Keratinocyte (primary cell): ENCODE results near the gene SPANXN5. TPM values are rescaled to one million over a fixed set of nuclear protein-coding genes. Genes with fewer than 3 reads are reported as not detected.
A peak's percentile ranks its signal among the peaks of the same experiment; 100 is the strongest.
"Not testable (repeated sequence)": the region's sequence is repeated elsewhere in the genome, so short reads cannot be mapped to it uniquely, and the experiment has no call there.

ENCODE experiments used
- DNase-seq: peaks from one replicate; pipeline ENCODE4 v3.0.0-alpha.2; 2011; ENCODE audit warnings: low read depth, missing footprints, low spot score
- FAIRE-seq: peaks from 2 replicates; lab custom pipeline; 2011; peaks lifted over from hg19 to GRCh38; lab: Jason Lieb, UNC
- H2AFZ ChIP-seq: 2 replicates; pipeline ENCODE4 v1.6.0; 2012; ENCODE audit warnings: low read length, control low read depth, inconsistent platforms; ENCODE audit not compliant: control insufficient read depth
- H3K27ac ChIP-seq: 2 replicates; pipeline ENCODE4 v1.5.1; 2011; ENCODE audit warnings: low read length; ENCODE audit not compliant: control insufficient read depth, insufficient read depth
- H3K27me3 ChIP-seq: 3 replicates; pipeline ENCODE4 v1.6.0; 2011; ENCODE audit warnings: low read length; ENCODE audit not compliant: control insufficient read depth, insufficient read depth; ENCODE audit errors: extremely low read depth
- H3K36me3 ChIP-seq, 2 experiments: 2 replicates in 1 of 2; 3 replicates in 1 of 2; pipeline ENCODE4 v1.5.1; 2011; ENCODE audit warnings: low read length in 2 of 2, mild to moderate bottlenecking in 1 of 2; ENCODE audit not compliant: control insufficient read depth in 2 of 2, insufficient read depth in 2 of 2; ENCODE audit errors: extremely low read depth in 1 of 2
- H3K4me1 ChIP-seq: 3 replicates; pipeline ENCODE4 v1.5.1; 2011; ENCODE audit warnings: low read length; ENCODE audit not compliant: control insufficient read depth, insufficient read depth; ENCODE audit errors: extremely low read depth
- H3K4me2 ChIP-seq: 3 replicates; pipeline ENCODE4 v1.6.0; 2011; ENCODE audit warnings: low read depth, low read length; ENCODE audit not compliant: control insufficient read depth, insufficient read depth; ENCODE audit errors: extremely low read depth
- H3K4me3 ChIP-seq, 3 experiments: fragments of 200-600 bp in 1 of 3; sonication (generic) in 1 of 3; 2 replicates in 2 of 3; 3 replicates in 1 of 3; pipeline ENCODE4 v1.5.1; 2011 to 2016; ENCODE audit warnings: low read length in 3 of 3, mild to moderate bottlenecking in 3 of 3, control low read depth in 2 of 3, inconsistent platforms in 1 of 3, low read depth in 1 of 3, mixed read lengths in 1 of 3, mixed run types in 1 of 3, moderate library complexity in 1 of 3; ENCODE audit not compliant: control insufficient read depth in 2 of 3, insufficient read depth in 2 of 3; ENCODE audit errors: extremely low read depth in 1 of 3
- H3K79me2 ChIP-seq: 2 replicates; pipeline ENCODE4 v1.6.0; 2012; ENCODE audit warnings: low read length; ENCODE audit not compliant: control insufficient read depth, insufficient read depth
- H3K9ac ChIP-seq: 3 replicates; pipeline ENCODE4 v1.6.0; 2011; ENCODE audit warnings: low read length; ENCODE audit not compliant: control insufficient read depth, insufficient read depth; ENCODE audit errors: extremely low read depth
- H3K9me1 ChIP-seq: 3 replicates; pipeline ENCODE4 v1.6.0; 2011; ENCODE audit warnings: low read length; ENCODE audit not compliant: control insufficient read depth, insufficient read depth; ENCODE audit errors: extremely low read depth
- H3K9me3 ChIP-seq: 2 replicates; pipeline ENCODE4 v1.5.1; 2012; ENCODE audit warnings: low read depth, low read length; ENCODE audit not compliant: control insufficient read depth
- H4K20me1 ChIP-seq: 3 replicates; pipeline ENCODE4 v1.6.0; 2011; ENCODE audit warnings: low read length; ENCODE audit not compliant: control insufficient read depth, insufficient read depth; ENCODE audit errors: extremely low read depth
- CTCF ChIP-seq, 3 experiments: IDR thresholded peaks in 1 of 3; conservative IDR thresholded peaks in 1 of 3; optimal IDR thresholded peaks in 1 of 3; 2 replicates in 2 of 3; 3 replicates in 1 of 3; pipeline versions ENCODE3 to v1.5.1; 2011; ENCODE audit warnings: low read length in 3 of 3, mild to moderate bottlenecking in 3 of 3, moderate library complexity in 2 of 3, control low read depth in 1 of 3, inconsistent platforms in 1 of 3; ENCODE audit not compliant: insufficient read depth in 2 of 3; ENCODE audit errors: extremely low read depth in 1 of 3
- EZH2 ChIP-seq: IDR thresholded peaks from one replicate; pipeline ENCODE4 v1.6.1; 2012; ENCODE audit warnings: inconsistent platforms, mild to moderate bottlenecking, low read length, moderate library complexity
- dilution Hi-C: fragments of 300-500 bp; cut with MboI; formaldehyde crosslinking; loops from one replicate; pipeline ENCODE4 v1.7.0; 2020; ENCODE audit warnings: low sequenced_read_pairs; ENCODE audit not compliant: extremely low pct_ligation_motif_present
- polyA minus RNA-seq, 3 experiments: library from RNA; depleted of rRNA, polyadenylated mRNA; stranded (reverse); fragments of >200 nt; gene quantifications; 1 replicate in 1 of 3; 2 replicates in 1 of 3; 3 replicates in 1 of 3; pipeline ENCODE4 v1.2.3, GENCODE V29; 2011
- polyA plus RNA-seq, 5 experiments: library from polyadenylated mRNA; depleted of rRNA in 3 of 5; stranded (reverse) in 3 of 5; stranded (forward) in 1 of 5; unstranded in 1 of 5; fragments of >200 nt; gene quantifications; 1 replicate in 1 of 5; 2 replicates in 3 of 5; 3 replicates in 1 of 5; pipeline versions ENCODE4 v1.2.1 to v1.2.3, GENCODE V29; 2011 to 2012; ENCODE audit warnings: missing spikeins in 2 of 5, low read depth in 1 of 5, low replicate concordance in 1 of 5

Gene SPANXN5, protein sequence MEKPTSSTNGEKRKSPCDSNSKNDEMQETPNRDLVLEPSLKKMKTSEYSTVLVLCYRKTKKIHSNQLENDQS
- polyA plus RNA-seq (0.07 to 0.08 TPM in 2 of 3 replicates, not detected in the other), polyA minus RNA-seq (not detected in 3 replicates)
- polyA plus RNA-seq (2011; ENCODE audit: low read depth): 0.20 TPM
- 0.09 TPM in 1 of 2 replicates, not detected in the other for polyA plus RNA-seq (2011; cell fraction: cytosol; rRNA removed)
- polyA plus RNA-seq (2011; cell fraction: nucleus; rRNA removed): not detected in 2 replicates
- polyA plus RNA-seq (2012; ENCODE audit: low replicate concordance): 0.17 TPM in 1 of 2 replicates, not detected in the other
- polyA minus RNA-seq (2011; cell fraction: cytosol; rRNA and poly(A)+ RNA removed): not detected
- not detected in 2 replicates for polyA minus RNA-seq (2011; cell fraction: nucleus; rRNA and poly(A)+ RNA removed)

DNA sequence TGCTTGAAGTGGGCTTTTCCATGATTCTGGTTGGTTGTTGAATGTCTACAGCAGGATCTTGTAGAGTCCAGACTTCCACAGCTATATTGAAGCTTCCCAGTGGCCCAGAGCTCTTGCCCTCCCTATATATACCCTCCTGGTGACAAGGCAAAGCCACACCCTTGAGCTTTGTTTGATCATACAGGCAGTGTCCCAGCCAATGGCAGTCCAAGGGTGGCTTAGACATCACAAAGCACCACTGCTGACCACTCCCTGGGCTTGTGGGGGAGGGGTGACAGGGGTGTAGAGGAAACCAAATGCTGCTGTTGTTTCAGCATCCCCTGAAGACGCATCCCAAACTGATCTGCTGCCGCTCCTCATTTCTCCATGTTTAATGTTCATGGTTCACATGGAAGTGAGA lies at the start of gene SPANXN5:
SPANXN5 (minus strand) TSS at position 101 of the 400 bp plus-strand sequence; CDS start at position 22, 79 bp downstream.
- dilution Hi-C loops, H3K36me3 ChIP-seq, H3K4me2 ChIP-seq, H4K20me1 ChIP-seq, FAIRE-seq, H3K79me2 ChIP-seq, H2AFZ ChIP-seq, H3K9ac ChIP-seq, H3K4me1 ChIP-seq, H3K9me1 ChIP-seq, H3K9me3 ChIP-seq, DNase-seq, H3K27me3 ChIP-seq, H3K4me3 ChIP-seq: not testable (repeated sequence)
- H3K27ac ChIP-seq: peak within 1 kb of the TSS; percentile 20

- H3K4me1 ChIP-seq, H3K9ac ChIP-seq, DNase-seq, H4K20me1 ChIP-seq, H3K9me3 ChIP-seq, H3K9me1 ChIP-seq, H3K27ac ChIP-seq, FAIRE-seq, H3K79me2 ChIP-seq, H3K4me3 ChIP-seq, H2AFZ ChIP-seq, H3K36me3 ChIP-seq, dilution Hi-C loops, H3K27me3 ChIP-seq, H3K4me2 ChIP-seq: not testable (repeated sequence)
These were observed 46.4 kb upstream of the SPANXN5 start for GRCh38 chrX:52843619-52844018.

DNA sequence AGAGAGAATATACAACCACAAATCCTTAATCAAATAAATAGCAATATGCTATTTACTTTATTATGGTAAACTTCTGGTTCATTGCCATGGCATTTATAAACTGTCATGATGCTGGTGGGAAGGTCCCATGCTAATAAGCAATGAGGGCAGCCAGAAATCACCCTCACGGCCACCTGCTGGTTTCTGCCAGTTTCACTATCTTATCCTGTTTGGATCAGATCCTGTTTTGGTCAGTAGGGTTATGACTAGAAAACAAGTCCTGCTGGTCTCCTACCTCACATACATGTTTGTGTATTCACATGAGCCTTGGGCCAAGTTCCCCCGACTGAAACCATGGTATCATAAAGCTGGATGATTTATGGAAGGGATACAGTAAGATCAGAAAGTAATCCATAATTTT lies 41.9 kb upstream of the SPANXN5 start:
- Histone ChIP-seq H3K9me1 (no peaks in the 10 kb centered on the region), H3K79me2 (no peaks in the 10 kb centered on the region), H3K27ac (no peak overlapping the region), H3K36me3 (no peaks in the 10 kb centered on the region), H3K4me3 (no peak overlapping the region), H3K9ac (no peak overlapping the region), H3K4me2 (no peak overlapping the region), H3K9me3 (no peaks in the 10 kb centered on the region), H4K20me1 (no peaks in the 10 kb centered on the region), H3K4me1 (no peaks in the 10 kb centered on the region), H3K27me3 (no peaks in the 10 kb centered on the region), H2AFZ (no peak overlapping the region)
- DNase-seq (no peak), FAIRE-seq (no peak)
- TF ChIP-seq CTCF (optimal IDR thresholded peaks at IDR 0.05 in 1 of 3, IDR thresholded peaks at IDR 0.05 in 1 of 3, conservative IDR thresholded peaks at IDR 0.05 in 1 of 3; ENCODE audit: extremely low read depth in 1 of 3, insufficient read depth in 2 of 3, low read length in 3 of 3): no peak
- no peak for TF ChIP-seq EZH2
- dilution Hi-C loops: no loop called here
